Skin epidermis (tissue), 12 donors: ENCODE data around the gene ECI2.
"Not testable (repeated sequence)": the region's sequence is repeated elsewhere in the genome, so short reads cannot be mapped to it uniquely, and the experiment has no call there.

Experiments
- H3K27ac ChIP-seq, 21 experiments: fragments of 200-600 bp; sonication (generic) in 11 of 21; one replicate each; pipeline ENCODE4 v1.5.0; 2020; ENCODE audit warnings: mild to moderate bottlenecking in 3 of 21, inconsistent platforms in 2 of 21, moderate library complexity in 2 of 21
- H3K4me3 ChIP-seq, 7 experiments: fragments of 200-600 bp; sonication (generic) in 2 of 7; one replicate each; pipeline ENCODE4 v1.5.0; 2020; ENCODE audit warnings: inconsistent platforms in 2 of 7, mild to moderate bottlenecking in 2 of 7, moderate library complexity in 1 of 7

The ECI2 gene

GRCh38 chr6:4107873-4108272 lies 27.5 kb downstream of the ECI2 start:
- no peak overlapping the region for H3K4me3 ChIP-seq
- H3K27ac ChIP-seq = no peak overlapping the region

- Histone ChIP-seq H3K27ac (no peak overlapping the region), H3K4me3 (no peak overlapping the region)
Measured at GRCh38 chr6:4105980-4106536, 29.3 kb downstream of the ECI2 start.

GRCh38 chr6:4103929-4104328 lies 31.4 kb downstream of the ECI2 start:
- no peak overlapping the region for H3K27ac ChIP-seq
- no peak overlapping the region for H3K4me3 ChIP-seq

GRCh38 chr6:4102687-4103244 lies 32.6 kb downstream of the ECI2 start:
- no peak overlapping the region for H3K4me3 ChIP-seq
- H3K27ac ChIP-seq = no peak overlapping the region

- no peak overlapping the region for H3K4me3 ChIP-seq
- no peak overlapping the region for H3K27ac ChIP-seq
Measured at GRCh38 chr6:4101298-4101697, 34.1 kb downstream of the ECI2 start.

GRCh38 chr6:4100655-4101054 lies 34.7 kb downstream of the ECI2 start:
- H3K4me3 ChIP-seq = no peak overlapping the region
- no peak overlapping the region for H3K27ac ChIP-seq

- no peak overlapping the region for H3K27ac ChIP-seq
- H3K4me3 ChIP-seq = no peak overlapping the region
Measured at GRCh38 chr6:4093288-4093687, 42.1 kb downstream of the ECI2 start.

GRCh38 chr6:4091941-4092340 lies 43.4 kb downstream of the ECI2 start:
- H3K27ac ChIP-seq = no peak overlapping the region

GRCh38 chr6:4090043-4090442 lies 45.3 kb downstream of the ECI2 start:
- H3K4me3 ChIP-seq, H3K27ac ChIP-seq: not testable (repeated sequence)

More at GRCh38 chr6:4091941-4092340, 43.4 kb downstream of the ECI2 start:
- no peak overlapping the region for H3K4me3 ChIP-seq

- H3K27ac ChIP-seq = no peak overlapping the region
- no peak overlapping the region for H3K4me3 ChIP-seq
Measured at GRCh38 chr6:4088704-4089103, 46.7 kb downstream of the ECI2 start.

- Histone ChIP-seq H3K27ac (no peak overlapping the region), H3K4me3 (no peak overlapping the region)
Measured at GRCh38 chr6:4085332-4085700, 50.1 kb downstream of the ECI2 start.

GRCh38 chr6:4084444-4085331 lies 50.7 kb downstream of the ECI2 start:
- no peak overlapping the region for H3K4me3 ChIP-seq
- no peak overlapping the region for H3K27ac ChIP-seq

GRCh38 chr6:4078691-4079471 lies 56.5 kb downstream of the ECI2 start, which contains the start of gene FAM217A:
FAM217A (minus strand) TSS chr6:4079137; CDS start chr6:4077414, 1,723 bp downstream.
- Histone ChIP-seq H3K4me3 (no peak within 1 kb of the TSS), H3K27ac (no peak within 1 kb of the TSS)

- Histone ChIP-seq H3K4me3 (no peak overlapping the region), H3K27ac (no peak overlapping the region)
Measured at GRCh38 chr6:4074478-4075235, 60.7 kb downstream of the ECI2 start.

- Histone ChIP-seq H3K4me3 (no peak overlapping the region), H3K27ac (no peak overlapping the region)
Measured at GRCh38 chr6:4071330-4071729, 64.0 kb downstream of the ECI2 start.

GRCh38 chr6:4069199-4069598 lies 66.2 kb downstream of the ECI2 start:
- no peak overlapping the region for H3K27ac ChIP-seq
- no peak overlapping the region for H3K4me3 ChIP-seq

- Histone ChIP-seq H3K27ac (no peak overlapping the region), H3K4me3 (no peak overlapping the region)
Measured at GRCh38 chr6:4067673-4068072, 67.7 kb downstream of the ECI2 start.

GRCh38 chr6:4066029-4066755 lies 69.2 kb downstream of the ECI2 start:
- Histone ChIP-seq H3K27ac (no peak overlapping the region), H3K4me3 (no peak overlapping the region)
